HL-60 (cell line): ENCODE data around the gene ZEB1.

Experiments
- POLR2AphosphoS5 ChIP-seq: IDR thresholded peaks from 2 replicates; pipeline ENCODE4 v1.6.1; 2012; ENCODE audit warnings: low read depth
- TF ChIP-seq, protein P1 (sequence below): IDR thresholded peaks from one replicate; pipeline ENCODE4 v1.5.1; 2011; ENCODE audit warnings: low read length, control low read depth, inconsistent platforms; ENCODE audit not compliant: insufficient read depth
- TF ChIP-seq, protein P2 (sequence below): IDR thresholded peaks from 2 replicates; pipeline ENCODE4 v1.6.1; 2012; ENCODE audit warnings: low read depth; ENCODE audit not compliant: insufficient replicate concordance

DNA sequence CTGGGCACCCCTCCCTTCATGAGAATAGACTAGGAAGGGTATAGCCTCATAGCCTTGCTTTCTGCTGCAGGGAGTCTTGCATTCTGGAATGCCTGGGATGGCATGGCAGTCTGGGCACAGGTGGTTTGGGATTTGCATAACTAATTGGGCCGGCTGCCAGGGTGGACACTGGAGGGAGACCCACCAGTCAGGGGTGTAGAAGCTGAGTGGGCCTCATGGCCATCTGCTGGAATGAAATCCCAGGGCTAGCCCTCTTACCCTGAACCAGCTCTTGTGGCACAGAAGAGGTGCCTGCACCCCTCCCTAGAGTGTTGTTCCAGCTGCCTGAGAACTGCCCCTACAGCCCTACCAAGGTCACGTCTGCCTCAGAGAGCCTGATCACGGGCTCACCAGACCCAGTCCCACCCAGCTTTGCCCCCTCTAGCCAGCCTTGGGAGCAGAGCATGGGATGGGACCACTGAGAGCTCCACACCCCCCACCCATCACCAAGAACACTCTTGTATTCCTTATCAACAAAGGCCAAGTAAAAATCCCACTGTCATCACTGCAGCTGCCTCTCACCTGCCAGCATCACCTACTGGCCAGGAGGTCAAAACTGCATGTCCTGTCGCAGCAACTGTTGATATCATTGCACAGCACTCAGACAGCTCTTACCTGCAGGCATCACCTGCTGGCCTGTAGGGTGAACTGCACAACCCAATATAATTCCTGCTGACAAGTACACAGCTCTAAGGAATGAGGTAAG is 148.9 kb downstream of the ZEB1 start:
- TF ChIP-seq, protein P1, sequence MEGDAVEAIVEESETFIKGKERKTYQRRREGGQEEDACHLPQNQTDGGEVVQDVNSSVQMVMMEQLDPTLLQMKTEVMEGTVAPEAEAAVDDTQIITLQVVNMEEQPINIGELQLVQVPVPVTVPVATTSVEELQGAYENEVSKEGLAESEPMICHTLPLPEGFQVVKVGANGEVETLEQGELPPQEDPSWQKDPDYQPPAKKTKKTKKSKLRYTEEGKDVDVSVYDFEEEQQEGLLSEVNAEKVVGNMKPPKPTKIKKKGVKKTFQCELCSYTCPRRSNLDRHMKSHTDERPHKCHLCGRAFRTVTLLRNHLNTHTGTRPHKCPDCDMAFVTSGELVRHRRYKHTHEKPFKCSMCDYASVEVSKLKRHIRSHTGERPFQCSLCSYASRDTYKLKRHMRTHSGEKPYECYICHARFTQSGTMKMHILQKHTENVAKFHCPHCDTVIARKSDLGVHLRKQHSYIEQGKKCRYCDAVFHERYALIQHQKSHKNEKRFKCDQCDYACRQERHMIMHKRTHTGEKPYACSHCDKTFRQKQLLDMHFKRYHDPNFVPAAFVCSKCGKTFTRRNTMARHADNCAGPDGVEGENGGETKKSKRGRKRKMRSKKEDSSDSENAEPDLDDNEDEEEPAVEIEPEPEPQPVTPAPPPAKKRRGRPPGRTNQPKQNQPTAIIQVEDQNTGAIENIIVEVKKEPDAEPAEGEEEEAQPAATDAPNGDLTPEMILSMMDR: no peak
- TF ChIP-seq, protein P2, sequence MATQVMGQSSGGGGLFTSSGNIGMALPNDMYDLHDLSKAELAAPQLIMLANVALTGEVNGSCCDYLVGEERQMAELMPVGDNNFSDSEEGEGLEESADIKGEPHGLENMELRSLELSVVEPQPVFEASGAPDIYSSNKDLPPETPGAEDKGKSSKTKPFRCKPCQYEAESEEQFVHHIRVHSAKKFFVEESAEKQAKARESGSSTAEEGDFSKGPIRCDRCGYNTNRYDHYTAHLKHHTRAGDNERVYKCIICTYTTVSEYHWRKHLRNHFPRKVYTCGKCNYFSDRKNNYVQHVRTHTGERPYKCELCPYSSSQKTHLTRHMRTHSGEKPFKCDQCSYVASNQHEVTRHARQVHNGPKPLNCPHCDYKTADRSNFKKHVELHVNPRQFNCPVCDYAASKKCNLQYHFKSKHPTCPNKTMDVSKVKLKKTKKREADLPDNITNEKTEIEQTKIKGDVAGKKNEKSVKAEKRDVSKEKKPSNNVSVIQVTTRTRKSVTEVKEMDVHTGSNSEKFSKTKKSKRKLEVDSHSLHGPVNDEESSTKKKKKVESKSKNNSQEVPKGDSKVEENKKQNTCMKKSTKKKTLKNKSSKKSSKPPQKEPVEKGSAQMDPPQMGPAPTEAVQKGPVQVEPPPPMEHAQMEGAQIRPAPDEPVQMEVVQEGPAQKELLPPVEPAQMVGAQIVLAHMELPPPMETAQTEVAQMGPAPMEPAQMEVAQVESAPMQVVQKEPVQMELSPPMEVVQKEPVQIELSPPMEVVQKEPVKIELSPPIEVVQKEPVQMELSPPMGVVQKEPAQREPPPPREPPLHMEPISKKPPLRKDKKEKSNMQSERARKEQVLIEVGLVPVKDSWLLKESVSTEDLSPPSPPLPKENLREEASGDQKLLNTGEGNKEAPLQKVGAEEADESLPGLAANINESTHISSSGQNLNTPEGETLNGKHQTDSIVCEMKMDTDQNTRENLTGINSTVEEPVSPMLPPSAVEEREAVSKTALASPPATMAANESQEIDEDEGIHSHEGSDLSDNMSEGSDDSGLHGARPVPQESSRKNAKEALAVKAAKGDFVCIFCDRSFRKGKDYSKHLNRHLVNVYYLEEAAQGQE: no peak
- no peak for TF ChIP-seq POLR2AphosphoS5
